Stimulated activated CD8-positive, alpha-beta memory T cell treated with anti-CD3 and anti-CD28 coated beads, Interleukin-4, amount 100 ng/mL, for 48 hours (primary cell): ENCODE results near the gene WBP2NL.
"Not testable (repeated sequence)": the region's sequence is repeated elsewhere in the genome, so short reads cannot be mapped to it uniquely, and the experiment has no call there.

Experiments
- DNase-seq: peaks from one replicate; pipeline ENCODE4 v3.0.0-alpha.2; 2020

WBP2NL gene, protein sequence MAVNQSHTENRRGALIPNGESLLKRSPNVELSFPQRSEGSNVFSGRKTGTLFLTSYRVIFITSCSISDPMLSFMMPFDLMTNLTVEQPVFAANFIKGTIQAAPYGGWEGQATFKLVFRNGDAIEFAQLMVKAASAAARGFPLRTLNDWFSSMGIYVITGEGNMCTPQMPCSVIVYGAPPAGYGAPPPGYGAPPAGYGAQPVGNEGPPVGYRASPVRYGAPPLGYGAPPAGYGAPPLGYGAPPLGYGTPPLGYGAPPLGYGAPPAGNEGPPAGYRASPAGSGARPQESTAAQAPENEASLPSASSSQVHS

DNA sequence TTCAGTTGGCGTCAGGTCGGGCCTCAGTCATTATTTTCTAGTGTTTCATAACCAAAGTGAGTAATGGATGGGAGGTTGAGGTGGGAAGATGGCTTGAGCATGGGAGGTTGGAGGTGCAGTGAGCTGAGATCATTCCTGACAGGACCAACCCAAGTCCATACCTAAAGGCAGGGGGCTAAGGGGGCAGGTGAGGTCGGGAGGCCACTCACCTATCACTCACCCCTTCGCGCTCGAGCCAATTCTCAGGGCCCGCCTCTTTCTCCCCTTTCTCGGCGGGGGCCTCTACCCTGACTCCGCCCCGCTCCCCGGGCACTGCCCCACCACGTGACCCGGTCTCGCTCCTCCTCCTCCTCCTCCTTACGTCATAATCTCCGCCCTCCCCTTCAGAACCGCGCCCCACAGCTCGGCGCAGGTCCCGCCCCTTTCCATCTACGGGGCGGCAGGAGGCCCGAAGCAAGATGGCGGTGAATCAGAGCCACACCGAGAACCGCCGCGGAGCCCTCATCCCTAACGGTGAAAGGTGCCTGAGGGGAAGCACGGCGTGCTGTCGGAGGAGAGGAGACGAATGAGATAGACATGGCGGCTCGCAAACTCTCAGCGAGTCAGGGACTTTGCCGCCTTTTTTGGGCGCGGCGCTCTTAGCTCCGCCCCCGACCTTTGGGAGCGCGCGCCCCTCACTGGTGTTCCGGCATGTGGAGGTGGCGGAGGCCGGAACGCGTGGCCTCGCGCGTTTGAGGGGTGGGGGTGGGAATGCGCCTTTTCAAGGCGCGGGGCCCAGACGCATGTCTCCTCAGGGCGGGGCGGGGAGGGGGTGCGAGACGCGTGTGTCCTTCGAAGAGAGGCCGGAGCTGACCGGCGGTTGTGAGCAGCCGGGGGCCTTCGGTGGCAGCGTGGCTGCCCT, at the start of gene WBP2NL:
WBP2NL (plus strand) TSS at position 428 of the 901 bp plus-strand sequence; CDS start at position 459, 31 bp downstream.
- peak; percentile 92 for DNase-seq

DNA sequence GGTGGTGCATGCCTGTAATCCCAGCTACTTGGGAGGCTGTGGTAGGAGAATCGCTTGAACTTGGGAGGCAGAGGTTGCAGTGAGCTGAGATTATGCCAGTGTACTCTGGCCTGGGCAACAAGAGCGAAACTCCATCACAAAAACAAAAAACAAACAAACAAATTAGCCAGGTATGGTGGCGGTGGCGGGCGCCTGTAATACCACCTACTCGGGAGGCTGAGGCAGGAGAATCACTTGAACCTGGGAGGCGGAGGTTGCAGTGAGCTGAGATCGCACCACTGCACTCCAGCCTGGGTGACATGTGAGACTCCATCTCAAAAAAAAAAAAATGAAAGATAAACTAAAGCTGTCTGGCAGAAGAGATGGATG, 49.7 kb upstream of the WBP2NL start:
- not testable (repeated sequence) for DNase-seq

GRCh38 chr22:41949297-41949965, 49.2 kb upstream of the WBP2NL start:
- DNase-seq = no peak

GRCh38 chr22:41951898-41952474, 46.6 kb upstream of the WBP2NL start, which contains the start of gene SMIM45:
TSS of gene SMIM45 (plus strand) at chr22:41952150.
- DNase-seq = no peak

GRCh38 chr22:41952713-41953112, 45.9 kb upstream of the WBP2NL start:
- no peak for DNase-seq

- DNase-seq = no peak
Measured at GRCh38 chr22:41957941-41958556, 40.5 kb upstream of the WBP2NL start.

DNA sequence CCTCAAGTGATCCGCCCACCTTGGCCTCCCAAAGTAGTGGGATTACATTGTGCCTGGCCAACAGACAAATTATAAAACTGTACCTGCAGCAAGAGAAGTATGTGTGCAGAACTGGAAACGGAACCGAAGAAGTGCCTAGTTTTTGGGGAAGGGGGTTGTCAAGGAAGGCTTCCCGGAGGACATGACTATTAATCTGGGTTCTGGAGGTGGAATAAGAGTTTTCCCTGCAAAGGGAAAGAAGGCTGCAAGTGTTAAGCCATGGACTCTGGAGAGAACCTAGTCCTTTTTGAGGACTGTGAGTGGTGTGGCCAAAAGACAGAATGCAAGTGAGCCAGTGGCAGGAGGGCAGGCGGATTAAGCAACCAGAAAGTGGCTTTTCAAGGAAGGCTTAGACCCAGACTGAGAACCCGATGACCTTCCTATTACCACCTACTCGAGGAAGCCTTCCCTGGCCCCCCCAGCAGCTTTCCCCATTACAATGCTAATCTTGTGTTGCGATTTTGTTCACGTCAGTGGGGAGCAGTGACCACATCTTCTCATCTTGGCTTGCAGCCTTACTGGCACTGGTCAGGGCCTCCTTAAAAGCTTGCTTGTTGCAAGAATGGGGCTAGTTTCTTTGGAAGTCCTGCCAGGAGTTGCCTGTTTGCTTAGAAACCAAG, 35.0 kb upstream of the WBP2NL start:
- no peak for DNase-seq

DNA sequence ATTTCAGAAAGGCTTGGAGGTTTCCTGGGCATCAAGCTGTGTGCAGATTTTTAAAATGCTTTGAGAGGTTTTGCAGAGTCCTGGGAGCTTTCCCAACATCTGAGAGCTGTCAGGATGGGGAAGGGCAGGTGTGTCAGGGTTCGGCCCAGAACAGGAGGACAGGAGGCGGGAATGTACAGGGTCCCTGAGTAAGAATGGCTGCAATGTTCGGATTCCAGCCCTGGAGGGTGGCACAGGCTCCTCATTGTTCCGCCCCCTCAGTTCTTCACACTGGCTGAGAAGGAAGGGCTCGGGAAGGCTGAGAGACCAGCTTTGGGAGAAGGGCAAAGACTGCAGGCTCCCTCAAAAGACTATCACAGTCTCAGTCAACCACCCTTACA, 34.5 kb upstream of the WBP2NL start:
- DNase-seq = no peak

DNA sequence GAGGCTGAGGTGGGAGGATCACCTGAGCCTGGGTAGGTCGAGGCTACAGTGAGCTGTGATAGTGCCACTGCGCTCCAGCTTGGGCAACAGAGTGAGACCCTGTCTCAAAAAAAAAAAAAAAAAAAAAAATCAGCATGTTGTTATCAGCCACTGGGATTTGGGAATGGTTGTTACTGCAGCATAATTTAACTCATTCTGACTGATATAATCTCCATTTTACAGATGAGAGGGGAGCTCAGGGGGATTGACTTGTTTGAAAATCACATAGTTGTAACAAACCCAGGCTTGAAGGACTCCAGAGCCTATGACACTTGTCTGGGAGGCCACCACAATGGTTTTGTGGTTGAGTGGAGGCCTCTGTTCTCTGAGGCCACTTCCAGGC, 32.4 kb upstream of the WBP2NL start:
- DNase-seq = no peak

GRCh38 chr22:41966607-41967240, 31.9 kb upstream of the WBP2NL start:
- no peak for DNase-seq

GRCh38 chr22:41968601-41969000, 30.0 kb upstream of the WBP2NL start:
- no peak for DNase-seq

GRCh38 chr22:41969110-41969646, 29.4 kb upstream of the WBP2NL start, which contains the start of gene SEPTIN3:
TSS of gene SEPTIN3 (plus strand) at chr22:41969443. CDS start at chr22:41971493, 2,050 bp downstream.
- DNase-seq = no peak

GRCh38 chr22:41970601-41971000, 28.0 kb upstream of the WBP2NL start:
- no peak for DNase-seq

- no peak for DNase-seq
Measured at GRCh38 chr22:41971431-41971830, 27.2 kb upstream of the WBP2NL start.

- DNase-seq = no peak
Measured at GRCh38 chr22:41974691-41975290, 23.8 kb upstream of the WBP2NL start.

DNA sequence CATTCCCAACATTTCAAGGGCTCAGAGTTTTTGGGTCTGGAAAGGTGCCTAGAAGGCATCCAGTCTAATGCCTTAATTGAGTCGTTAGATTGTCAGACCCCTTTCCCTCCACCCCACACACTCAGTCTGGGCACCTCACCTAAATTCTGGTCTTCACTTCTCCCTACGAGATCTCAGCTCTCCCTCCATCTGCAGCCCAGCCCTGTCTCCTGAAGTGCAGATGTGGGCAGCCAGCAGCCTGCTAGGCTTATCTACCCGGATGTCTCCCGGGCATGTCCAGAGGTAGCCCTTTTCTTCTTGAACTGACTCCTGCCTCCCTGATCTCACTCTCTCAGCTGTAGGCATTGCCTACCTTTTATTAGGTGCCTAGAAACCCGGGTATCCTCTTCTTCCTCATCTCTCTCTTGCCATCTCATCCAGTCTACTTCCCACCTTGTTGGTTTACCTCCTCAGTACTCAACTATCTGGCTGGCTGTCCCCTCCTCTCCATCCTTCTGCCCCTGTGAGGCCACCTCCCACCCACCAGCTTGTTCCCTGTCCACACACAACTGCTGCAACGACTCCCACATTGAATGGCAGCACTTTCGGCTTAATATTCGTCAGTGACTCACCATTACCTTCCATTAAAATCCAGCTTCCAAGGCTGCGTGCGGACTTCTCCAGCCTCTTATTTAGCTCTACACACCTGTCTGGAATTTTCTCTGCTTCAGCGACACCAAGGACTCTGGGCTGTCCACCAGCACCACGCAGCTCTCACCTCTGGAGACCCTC, 23.1 kb upstream of the WBP2NL start:
- DNase-seq = no peak

DNA sequence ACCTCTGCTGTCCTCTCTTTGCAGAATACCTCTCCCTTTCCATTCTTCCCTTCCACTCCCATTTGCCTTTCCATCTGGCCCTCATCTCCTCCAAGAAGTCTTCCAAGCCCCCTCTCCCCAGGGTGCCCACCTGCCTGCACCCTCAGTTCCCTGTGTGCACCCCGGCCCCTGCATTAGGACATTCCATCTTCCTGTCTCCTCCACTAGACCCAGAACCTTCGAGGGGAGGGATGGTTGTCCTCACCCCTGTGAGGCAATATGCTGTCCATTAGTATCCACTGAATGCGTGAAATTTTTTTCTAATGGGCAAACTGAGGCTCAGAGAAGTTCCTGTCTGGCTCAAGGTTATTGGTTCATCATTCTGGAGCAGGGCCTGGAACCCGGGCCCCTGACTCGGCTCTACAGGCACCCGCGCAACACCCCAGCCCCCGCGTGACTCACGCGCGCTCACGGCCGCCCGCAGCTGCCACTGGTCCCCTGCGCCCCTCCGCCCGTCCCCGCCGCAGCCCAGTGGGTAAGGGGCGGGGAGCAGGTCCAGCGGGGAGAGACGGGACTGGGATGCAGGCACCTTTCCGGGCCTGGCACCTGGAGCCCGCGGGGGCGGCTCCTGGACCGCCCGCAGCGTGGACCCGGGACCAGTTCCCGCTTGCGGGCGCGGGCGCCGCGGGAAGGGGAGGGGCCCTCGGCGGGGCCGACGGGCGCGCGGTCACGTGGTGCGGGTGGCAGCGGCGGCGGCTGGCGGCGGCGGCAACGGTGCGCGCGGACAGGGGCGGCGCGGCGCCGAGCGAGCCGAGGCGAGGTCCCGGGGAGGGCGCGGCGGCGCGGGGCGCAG, 22.3 kb upstream of the WBP2NL start:
- DNase-seq = peak; percentile 57

- DNase-seq = no peak
Measured at GRCh38 chr22:41976961-41977566, 21.5 kb upstream of the WBP2NL start.

- DNase-seq = no peak
Measured at GRCh38 chr22:41978732-41979131, 19.9 kb upstream of the WBP2NL start.
